Coronary artery (tissue), 2 donors: Measurements from ENCODE around the gene TEX2.

ENCODE experiments used
- DNase-seq: peaks from one replicate; pipeline ENCODE4 v3.0.0-alpha.2; 2017; ENCODE audit warnings: low spot score
- H3K27ac ChIP-seq, 2 donors: fragments of 200-600 bp; sonication (generic); one replicate each; pipeline ENCODE4 v1.5.1; 2016 to 2019
- H3K4me3 ChIP-seq: fragments of 200-600 bp; sonication (generic); 2 replicates; pipeline ENCODE4 v1.5.1; 2016; ENCODE audit warnings: mild to moderate bottlenecking, moderate library complexity
- TF ChIP-seq, protein P1 (sequence below): fragments of 200-600 bp; sonication (generic); IDR thresholded peaks from one replicate; pipeline ENCODE4 v1.5.1; 2019; ENCODE audit warnings: antibody characterized with exemption

Gene TEX2

DNA sequence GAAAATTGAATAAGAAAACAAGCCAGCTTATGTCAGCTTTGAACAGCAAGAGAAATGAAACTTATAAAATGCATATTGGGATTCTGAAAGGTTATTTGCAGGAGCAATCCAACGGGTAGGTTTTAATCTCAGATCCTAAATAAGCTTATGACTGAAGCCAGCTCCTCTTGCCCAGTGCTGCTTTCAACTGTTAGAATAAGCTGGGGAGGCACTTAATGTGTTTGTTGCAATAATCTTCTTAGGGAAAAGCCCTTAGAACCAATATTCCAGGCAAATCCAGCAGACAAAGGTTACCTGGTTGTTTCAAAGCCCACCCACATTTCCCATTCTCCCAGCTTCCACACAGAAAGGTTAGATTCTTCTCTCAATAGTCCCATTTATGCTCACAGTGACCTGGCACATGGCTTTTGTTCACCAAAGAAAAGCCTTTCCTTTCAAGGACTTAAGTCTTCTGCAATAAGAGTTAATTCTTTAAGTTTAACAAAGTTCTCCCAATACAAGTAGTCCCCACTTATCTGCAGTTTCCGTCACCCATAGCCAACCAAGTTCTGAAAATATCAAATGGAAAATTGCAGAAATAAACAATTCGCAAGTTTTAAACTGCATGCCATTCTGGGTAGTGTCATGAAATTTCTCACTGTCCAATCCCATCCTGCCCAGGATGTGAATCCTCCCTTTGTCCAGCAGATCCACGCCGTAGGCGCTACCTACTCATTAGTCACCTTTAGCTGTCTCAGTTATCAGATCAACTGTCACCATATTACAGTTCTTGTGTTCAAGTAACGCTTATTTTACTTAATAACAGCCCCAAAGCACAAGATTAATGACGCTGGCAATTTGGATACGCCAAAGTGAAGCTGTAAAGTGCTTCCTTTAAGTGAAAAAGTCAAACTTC is 5.9 kb downstream of the TEX2 start:
- Histone ChIP-seq H3K27ac (peak overlapping the region; percentile 10 to 54), H3K4me3 (peak overlapping the region; percentile 23)
- DNase-seq: no peak
- TF ChIP-seq, protein P1, sequence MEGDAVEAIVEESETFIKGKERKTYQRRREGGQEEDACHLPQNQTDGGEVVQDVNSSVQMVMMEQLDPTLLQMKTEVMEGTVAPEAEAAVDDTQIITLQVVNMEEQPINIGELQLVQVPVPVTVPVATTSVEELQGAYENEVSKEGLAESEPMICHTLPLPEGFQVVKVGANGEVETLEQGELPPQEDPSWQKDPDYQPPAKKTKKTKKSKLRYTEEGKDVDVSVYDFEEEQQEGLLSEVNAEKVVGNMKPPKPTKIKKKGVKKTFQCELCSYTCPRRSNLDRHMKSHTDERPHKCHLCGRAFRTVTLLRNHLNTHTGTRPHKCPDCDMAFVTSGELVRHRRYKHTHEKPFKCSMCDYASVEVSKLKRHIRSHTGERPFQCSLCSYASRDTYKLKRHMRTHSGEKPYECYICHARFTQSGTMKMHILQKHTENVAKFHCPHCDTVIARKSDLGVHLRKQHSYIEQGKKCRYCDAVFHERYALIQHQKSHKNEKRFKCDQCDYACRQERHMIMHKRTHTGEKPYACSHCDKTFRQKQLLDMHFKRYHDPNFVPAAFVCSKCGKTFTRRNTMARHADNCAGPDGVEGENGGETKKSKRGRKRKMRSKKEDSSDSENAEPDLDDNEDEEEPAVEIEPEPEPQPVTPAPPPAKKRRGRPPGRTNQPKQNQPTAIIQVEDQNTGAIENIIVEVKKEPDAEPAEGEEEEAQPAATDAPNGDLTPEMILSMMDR: no peak

DNA sequence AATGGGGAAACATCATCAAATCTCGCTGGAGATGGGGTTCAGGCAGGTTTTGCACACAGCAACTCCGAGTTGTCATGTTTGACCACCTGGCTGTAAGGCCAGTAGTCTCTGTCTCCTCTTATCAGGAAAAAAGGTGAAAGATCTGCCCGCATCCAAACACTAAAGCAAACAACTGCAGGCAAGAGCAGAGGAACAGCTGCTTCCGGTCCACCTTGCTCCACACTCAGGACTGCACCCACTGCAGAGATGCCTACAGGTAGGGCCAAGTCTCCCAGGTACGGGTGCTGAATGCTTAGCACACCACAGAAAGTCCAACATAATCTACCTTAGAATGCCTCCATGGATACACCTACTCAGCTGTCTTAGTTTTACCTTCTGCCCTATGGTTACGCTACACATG is 7.3 kb downstream of the TEX2 start:
- H3K27ac ChIP-seq: peak overlapping the region; percentile 18 to 57
- TF ChIP-seq, protein P1: no peak
- DNase-seq: no peak
- H3K4me3 ChIP-seq: no peak overlapping the region

GRCh38 chr17:64254755-64255154 is 8.3 kb downstream of the TEX2 start:
- Histone ChIP-seq H3K27ac (no peak overlapping the region), H3K4me3 (no peak overlapping the region)
- no peak for DNase-seq
- TF ChIP-seq, protein P1: no peak

GRCh38 chr17:64253470-64253869 is 9.6 kb downstream of the TEX2 start:
- no peak for DNase-seq
- Histone ChIP-seq H3K27ac (no peak overlapping the region), H3K4me3 (no peak overlapping the region)
- TF ChIP-seq, protein P1: no peak

DNA sequence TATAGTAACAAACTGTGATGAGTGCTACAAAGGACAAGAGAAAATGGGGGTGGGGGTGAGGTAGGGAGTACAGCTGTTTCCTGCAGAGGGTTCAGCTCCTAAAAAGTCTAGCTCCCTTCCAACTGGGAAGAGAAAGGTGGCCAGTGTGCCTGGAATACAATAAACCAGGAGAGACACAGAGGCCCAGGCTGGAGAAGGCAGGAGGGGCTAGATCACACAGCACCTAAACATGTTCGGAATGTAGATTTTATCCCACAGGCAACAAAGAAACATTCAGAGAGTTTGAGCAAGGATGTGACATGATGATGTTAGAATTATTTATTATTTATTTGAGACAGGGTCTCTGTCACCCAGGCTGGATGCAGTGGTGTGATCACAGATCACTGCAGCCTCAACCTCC is 10.2 kb downstream of the TEX2 start:
- TF ChIP-seq, protein P1: no peak
- no peak for DNase-seq

DNA sequence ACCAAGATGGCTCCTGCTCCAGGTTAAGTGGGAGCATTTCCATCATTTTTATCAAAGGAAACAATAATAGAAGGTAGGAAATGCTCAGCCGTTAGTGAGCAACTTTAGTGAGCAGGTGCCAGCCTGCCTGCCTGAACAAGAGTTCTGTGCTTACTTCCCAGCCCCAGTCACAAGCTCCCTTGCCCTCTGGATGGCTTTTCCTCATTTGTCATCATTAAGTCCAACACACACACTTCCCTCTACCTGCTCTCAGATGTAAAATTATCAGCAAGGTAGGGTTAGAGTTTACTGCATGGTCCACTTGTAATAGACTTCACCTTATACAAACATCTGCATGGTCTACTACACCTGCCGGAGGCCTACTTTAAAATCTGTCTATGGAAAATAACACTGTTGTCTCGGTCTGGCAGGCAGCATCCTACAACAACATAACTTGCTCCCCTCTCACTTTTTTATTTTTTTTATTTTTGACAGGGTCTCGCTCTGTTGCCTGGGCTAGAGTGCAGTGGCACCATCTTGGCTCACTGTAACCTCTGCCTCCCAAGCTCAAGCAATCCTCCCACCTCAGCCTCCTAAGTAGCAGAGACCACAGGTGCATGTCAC is 12.7 kb downstream of the TEX2 start:
- Histone ChIP-seq H3K27ac (peak overlapping the region in 1 of 2 donors; percentile 29), H3K4me3 (no peak overlapping the region)
- DNase-seq: no peak
- TF ChIP-seq, protein P1: no peak

More for the DNA sequence above, 10.2 kb downstream of the TEX2 start:
- Histone ChIP-seq H3K27ac (peak overlapping the region in 1 of 2 donors; percentile 12), H3K4me3 (no peak overlapping the region)

DNA sequence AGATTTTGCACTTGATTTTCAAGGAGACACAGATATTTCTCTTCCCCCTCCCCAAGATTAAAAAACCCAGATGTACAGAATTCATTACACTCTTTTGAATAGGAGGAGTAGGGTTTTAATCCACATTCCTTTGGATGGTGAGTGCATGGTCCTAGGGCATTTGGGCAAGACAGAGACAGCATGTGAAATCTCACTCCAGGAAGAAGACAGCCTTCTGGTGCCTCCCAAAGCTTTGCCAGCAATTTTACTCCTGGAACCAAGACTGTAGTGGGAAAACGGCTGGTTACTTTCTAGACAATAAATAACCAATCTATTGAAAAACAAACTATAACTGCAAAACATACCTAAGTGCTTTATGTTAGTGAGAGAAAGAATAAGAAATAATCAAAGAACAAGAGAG is 15.2 kb downstream of the TEX2 start:
- Histone ChIP-seq H3K27ac (no peak overlapping the region), H3K4me3 (no peak overlapping the region)
- TF ChIP-seq, protein P1: no peak
- DNase-seq: no peak
